GM18858 (cell line): ENCODE data around the gene CCM2L.

Experiments used
- ATAC-seq: cut with Tn5 transposase; IDR thresholded peaks from one replicate; pipeline ENCODE4 v1.9.1; 2021; ENCODE audit not compliant: unreplicated experiment

The CCM2L gene

GRCh38 chr20:32053648-32054047, 43.4 kb downstream of the CCM2L start:
- no peak for ATAC-seq

DNA sequence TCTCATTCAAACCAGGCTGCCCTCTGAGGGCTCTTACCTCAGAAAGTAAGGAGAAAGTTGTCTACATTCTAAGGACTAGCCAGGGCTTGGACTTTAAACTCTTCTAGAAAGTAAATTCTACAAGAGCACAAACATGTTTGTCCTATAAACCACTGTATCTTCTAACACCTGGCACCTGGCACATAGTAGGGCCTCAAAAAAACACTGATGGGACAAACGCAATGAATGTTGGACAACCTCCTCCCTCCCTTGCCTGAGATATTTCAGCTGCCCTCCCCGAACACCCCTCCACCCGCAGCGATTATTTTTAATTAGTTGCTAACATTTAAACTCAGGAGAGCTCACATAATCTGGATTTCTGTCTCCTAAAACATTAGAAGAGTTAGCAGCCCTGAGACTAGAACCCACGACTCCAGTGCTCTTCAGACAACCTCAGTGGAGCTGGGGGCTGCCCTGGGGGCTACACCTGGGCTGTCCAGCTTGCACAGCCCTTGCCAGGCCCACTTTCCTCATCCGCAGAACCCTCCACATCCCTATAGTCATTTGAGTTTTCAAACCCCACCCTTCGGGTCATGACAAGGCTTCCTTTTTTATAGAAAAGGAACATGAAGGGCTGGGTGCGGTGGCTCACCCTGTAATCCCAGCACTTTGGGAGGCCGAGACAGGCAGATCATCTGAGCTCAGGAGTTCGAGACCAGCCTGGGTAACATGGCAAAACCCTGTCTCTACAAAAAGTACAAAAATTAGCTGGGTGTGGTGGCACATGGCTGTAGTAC, 46.7 kb downstream of the CCM2L start:
- ATAC-seq: no peak

DNA sequence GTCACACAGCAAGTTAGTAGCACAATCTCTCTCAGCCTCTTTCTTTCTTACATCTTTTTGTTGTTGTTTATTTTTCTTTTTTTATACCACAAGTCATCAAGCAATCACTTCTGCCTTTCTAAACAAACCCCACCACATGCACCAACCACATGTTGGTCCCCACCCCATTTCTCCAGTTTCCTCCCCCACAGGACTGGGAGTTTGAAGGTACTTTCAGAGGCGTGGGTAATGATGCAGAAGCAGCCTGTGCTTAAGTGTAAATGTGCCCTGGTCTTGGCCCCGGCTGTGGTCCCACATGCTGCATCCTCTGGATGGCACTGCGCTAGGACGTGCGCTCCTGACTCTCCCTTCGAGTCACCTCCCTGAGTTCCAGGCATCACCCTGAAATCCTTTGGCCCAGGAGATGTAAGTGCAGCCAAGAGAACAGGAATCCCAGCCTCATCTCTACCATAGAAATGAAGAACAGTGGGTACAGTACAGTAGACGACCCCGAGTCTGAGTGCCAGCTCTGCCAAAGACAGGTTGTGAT, 47.5 kb downstream of the CCM2L start:
- ATAC-seq: no peak

DNA sequence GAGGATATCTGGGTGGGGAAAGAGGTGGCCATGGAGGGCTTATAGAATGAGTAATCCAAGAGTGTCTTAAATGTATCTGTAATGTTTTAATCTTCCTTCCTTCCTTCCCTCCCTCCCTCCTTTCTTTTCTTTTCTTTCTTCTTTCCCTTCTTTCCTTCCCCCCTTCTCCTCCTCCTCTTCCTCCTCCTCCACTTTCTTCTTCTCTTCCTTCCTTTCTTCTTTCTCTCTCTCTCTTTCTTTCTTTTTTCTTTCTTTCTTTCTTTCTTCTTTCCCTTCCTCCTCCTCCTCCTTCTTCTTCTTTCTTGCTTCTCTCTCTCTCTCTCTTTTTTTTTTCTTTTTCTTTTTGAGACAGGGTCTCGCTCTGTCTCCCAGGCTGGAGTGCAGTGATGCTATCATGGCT, 49.0 kb downstream of the CCM2L start:
- no peak for ATAC-seq

GRCh38 chr20:32062776-32063170, 52.5 kb downstream of the CCM2L start:
- no peak for ATAC-seq

DNA sequence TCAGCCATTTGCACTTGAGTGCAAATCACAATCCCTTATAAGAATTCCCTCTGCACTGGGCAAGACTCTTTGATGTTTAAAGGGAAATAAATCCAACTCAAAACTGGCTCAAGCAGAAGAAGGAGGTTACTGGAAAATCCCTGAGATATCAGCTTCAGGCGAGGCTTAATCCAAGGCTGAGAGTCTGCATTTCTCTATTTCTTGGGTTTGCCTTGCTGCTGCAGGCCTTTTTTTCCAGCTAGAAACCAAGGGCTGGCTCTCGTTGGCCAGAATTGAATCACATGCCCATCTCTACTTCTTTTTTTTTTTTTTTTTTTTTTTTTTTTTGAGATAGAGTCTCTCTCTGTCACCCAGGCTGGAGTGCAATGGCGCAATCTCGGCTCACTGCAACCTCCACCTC, 53.5 kb downstream of the CCM2L start:
- no peak for ATAC-seq

DNA sequence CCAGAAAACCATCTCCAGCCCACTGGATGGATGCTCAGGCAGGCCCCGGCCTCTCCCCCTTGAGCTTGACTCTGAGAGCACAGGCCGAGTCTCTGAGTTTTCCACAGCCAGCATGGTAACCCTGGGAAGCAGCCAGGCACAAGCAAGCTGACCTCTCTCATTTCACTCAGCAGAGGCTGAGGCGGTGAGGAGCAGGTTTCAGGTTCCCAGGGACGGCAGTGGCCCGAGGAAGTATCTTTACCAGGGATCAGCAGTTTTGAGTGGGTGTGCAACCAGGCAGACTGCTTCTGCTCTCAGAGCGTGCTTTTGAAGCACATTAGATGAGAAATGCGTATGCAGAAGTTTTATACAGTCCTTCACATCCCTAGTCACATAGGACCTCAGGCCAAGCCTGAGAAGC, 54.4 kb downstream of the CCM2L start:
- no peak for ATAC-seq

DNA sequence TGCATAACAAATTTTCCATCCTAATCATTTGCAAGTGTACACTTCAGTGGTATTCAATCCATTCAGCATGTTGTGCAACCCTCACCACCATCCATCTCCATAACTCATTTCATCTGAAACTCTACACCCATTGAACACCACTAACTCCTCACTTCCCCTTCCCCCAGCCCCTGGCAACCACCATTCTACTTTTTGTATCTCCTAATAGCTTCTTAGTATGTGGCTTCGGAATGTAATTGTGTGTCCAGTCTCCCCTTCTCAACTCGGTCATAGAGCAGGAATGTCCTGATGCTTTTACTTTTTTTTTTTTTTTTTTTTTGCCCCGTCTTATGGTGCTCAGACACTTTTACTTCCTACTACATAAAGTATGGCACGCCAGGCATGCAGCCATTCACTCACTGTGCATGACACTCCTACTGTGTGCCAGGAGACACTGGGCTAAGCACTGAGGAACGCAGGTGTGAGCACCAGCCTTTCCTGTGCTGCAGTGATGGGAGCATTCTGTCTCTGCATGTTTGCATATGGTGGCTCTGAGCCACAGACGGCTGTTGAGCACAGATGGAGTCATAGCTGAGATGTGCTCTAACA, 57.1 kb downstream of the CCM2L start:
- ATAC-seq: no peak

GRCh38 chr20:32068174-32068573, 57.9 kb downstream of the CCM2L start:
- no peak for ATAC-seq

DNA sequence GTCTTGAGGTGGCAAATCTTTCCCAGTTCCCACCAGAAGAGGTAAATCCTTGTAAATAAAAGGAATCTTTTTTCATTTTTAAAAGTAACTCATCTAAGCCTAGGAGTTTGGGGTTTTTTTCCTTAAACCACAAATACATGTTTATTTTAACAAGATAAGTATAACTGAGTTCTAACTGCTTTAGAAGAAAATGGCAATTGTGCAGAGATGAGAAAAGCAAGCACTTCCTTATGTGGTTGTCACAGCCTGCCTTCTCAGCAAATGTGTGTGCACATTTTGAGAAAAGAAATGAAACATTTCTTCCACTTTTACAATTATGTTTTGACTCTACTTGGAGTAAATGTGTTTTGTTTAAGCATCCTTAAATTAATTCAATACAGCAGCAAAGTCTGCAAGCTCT, 59.5 kb downstream of the CCM2L start:
- no peak for ATAC-seq

DNA sequence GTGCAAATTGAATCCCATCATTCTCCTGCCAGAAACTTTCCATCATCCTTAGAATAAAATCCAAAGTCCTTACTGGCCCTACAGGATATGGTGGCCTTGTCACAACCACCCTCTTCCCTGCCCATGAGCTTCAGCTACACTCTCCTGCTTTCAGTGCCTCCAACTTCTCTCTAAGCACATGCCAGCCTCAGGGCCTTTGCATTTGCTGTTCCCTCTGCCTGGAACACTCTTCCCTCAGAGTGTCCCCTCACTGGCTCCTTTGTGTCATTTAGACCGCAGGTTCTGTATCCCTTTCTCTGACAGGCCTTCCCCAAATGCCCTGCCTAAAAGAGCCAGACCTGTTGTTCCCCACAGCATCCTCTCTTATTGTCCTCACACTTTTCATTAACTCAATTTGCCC, 60.0 kb downstream of the CCM2L start:
- no peak for ATAC-seq

DNA sequence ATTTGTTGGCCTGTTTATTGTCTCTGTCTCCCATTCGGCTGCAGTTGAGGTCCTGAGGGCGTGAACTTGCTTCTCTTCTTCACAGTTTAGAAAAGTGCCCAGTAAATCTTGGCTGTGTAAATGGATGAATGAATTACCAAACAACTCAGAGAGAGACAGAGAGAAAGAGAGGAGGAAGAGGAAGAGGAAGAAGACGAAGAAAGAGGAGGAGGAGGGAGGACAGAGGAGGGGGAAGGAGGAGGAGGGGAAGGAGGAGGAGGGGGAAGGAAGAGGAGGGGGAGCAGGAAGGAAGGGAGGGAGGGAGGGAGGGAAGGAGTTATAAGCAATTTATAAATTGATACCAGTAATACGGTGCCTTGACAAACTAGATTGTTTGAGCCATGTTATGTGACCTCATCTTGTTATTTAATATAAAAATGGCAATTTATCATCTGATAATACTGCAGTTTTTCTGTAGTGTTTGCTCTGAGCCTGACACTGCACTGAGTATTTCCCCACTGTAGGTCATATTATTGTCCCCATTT, 60.5 kb downstream of the CCM2L start:
- no peak for ATAC-seq

- no peak for ATAC-seq
These were observed 61.3 kb downstream of the CCM2L start for GRCh38 chr20:32071395-32072167.

GRCh38 chr20:32072168-32072750, 62.0 kb downstream of the CCM2L start:
- no peak for ATAC-seq

DNA sequence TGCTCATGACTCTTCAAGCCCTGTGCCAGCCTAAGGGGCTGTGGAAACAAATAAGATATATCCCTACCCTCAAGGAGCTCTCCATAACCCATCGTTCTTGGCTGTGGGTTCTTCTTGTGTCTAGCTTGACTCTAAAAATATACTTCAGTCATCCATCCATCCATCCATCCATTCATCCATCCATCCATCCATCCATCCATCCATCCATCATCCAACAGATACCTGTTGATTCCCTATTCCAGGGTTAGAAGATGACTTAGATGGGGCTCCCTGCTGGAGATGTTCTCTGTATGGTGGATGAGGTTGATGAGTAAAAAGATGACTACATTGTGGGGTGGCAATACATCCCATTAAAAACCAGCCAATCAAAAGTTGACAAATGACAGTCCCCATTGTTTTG, 65.3 kb downstream of the CCM2L start:
- ATAC-seq: no peak

- ATAC-seq: no peak
These were observed 67.0 kb downstream of the CCM2L start for GRCh38 chr20:32077190-32077589.

DNA sequence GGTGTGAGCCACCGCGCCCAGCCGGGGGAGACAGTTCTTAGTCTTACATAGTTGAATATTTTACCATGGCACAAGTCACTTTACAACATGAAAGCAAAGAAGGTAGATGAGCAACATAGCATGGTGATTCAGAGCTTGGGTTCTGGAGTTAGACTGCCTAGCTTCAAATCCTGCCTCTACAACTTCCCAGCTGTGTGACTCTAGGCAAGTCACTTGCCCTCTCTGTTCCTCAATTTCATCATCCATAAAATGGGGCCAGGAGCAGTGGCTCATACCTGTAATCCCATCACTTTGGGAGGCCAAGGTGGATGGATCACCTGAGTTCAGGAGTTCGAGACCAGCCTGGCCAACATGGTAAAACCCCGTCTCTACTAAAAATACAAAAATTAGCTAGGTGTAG, 68.1 kb downstream of the CCM2L start:
- ATAC-seq: no peak

- ATAC-seq: no peak
These were observed 68.6 kb downstream of the CCM2L start for GRCh38 chr20:32078791-32079190.

GRCh38 chr20:32079655-32080109, 69.4 kb downstream of the CCM2L start:
- no peak for ATAC-seq

DNA sequence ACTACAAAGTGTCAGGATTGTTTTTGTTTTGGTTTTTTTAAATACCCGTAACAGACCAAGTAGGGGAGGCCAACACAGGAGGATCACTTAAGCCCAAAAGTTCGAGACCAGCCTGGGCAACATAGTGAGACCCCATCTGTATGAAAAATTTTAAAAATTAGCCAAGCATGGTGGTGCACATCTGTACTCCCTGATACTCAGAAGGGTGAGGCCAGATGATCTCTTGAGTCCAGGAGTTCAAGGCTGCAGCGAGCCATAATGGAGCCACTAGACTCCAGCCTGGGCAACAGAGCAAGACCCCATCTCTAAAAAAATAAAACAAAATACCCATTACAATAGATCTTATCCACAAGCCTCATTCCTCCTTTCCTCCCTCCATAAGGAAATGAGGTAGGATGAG, 70.5 kb downstream of the CCM2L start:
- no peak for ATAC-seq
